Stimulated activated CD4-positive, alpha-beta T cell treated with anti-CD3 and anti-CD28 coated beads, Interleukin-1b, Interleukin-23, amount 100 ng/mL, for 1 hour (primary cell): ENCODE measurements around the gene CDRT15.
"Not testable (repeated sequence)": the region's sequence is repeated elsewhere in the genome, so short reads cannot be mapped to it uniquely, and the experiment has no call there.

Experiments
- DNase-seq, 2 donors: peaks; one replicate each; pipeline ENCODE4 v3.0.0-alpha.2; 2020; ENCODE audit warnings: low read depth in 2 of 2

CDRT15 gene

DNA sequence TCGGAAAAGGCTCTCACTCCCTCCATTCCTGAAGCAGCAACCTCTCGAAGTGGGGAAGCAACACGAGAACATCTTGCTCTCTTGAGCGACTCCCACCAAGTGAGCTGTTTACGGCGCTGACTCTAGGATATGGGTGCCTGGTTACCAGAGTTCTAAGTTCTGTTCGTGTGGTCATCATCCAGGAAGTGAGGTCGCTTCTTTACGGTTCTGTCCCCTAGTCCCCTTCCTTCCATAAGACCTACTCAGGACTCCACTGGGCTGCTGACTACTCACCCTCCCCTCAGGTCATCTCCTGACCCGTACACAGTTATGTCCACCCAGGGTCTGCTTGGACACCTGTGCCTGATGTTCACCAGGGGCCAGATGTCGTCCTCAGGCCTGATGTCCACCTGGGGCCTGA lies at the start of gene CDRT15:
CDRT15 (minus strand) TSS at position 101 of the 400 bp plus-strand sequence; CDS start at position 72, 29 bp downstream.
- DNase-seq, result not testable (repeated sequence)

DNA sequence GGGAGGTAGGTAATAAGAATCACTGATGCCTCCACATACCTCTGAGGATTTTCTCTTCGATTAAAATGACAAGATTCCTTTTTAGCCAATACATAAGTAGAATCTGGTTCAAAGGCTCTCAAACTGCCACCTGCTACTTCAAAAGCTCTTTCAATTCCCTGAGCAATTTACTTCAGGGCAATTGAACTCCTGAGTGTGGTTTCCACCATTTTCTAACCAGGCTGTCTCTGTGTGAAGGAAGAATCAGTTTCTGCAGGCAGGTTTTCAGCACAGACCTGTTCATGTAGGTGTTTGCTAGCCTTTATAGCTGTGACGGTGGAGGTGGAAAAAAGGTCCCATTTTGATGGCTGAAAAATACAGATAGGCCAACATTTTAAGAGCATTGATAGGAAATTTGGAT lies 46.1 kb upstream of the CDRT15 start:
- DNase-seq, result no peak

DNA sequence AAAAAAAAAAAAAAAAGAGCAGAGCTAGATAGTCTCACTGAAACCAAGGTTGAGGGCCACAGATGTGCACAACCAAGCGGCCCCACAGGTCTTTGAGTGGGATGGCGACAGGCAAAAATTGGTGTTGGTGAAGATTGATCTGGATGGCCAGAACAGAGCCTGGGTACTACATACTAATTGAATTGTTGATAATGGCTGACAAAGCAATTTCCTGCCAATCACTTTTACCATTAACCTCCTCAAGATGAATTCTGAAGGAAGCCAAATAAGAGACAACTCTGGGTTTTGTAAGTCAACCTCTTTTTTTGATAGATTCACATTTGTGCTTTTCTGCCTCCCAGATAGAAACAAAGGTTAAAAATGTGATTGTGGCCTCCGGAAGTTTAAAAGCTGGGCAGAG lies 44.9 kb upstream of the CDRT15 start:
- DNase-seq, result no peak

DNA sequence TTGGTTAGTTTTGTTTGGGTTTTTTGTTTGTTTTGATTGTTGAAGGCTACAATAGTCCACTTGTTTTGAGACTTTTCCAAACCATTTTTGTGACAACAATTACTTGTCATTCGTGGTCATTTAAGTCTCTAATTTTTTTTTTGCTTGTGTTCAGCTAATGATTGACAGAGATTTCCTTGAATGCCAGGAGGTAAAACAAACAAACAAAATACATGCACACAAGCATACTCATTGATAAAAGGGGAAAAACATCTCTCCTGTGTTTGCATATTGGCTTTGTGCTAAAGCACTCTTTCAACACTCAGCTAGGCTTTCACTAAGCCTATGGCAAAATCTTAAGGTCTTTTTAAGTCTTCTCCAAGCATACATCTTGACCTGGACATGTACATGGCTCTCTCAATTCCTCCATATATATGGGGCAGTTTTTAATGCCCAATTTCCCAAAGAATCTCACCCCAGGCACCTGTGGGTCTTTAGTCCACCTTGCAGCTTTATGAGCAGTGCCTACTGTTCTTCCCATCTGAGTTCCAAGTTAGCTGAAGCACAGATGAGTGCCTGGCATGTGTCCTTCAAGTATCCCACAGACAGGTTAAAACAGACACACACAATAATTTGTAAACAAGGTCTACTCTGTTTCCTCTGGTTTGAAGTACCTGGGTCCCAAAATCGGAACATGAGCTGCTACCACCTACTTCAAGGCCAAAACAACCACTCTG lies 40.0 kb upstream of the CDRT15 start:
- DNase-seq, result no peak

DNA sequence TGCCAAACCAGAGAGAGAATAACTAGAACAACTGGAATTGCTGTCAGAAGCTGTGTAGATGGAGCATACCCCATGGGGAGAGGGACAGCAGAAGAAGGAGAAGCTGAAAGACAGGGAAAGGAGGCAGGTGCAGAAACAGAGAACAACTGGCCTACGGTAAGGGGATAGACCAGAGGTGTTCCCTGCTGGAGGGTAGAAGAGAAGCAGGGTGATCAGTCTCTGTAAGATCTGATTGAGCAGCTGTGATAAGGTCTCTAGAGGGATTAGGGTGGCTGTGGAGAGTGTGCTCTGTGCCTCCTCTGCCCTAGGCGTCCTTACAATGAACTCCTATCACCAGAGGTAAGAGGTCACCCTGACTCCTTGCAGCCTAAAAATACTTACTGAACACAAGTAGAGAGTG lies 33.8 kb upstream of the CDRT15 start:
- no peak for DNase-seq

DNA sequence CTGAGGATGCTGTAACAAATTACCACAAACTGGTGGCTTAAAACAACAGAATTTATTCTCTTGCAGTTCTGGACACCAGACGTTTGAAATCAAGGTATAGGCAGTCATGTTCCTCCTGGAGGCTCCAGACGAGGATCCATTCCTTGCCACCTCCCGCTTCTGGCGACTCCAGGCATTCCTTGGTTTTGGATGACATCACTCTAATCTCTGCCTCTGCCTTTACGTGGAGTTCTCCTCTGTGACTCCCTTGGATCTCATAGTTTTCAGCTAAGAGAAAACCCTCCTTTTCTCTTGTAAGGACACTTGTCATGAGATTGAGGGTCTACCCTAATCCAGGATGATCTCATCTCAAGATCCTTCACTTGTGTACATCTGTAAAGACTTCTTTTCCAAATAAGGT lies 32.8 kb upstream of the CDRT15 start:
- no peak for DNase-seq

DNA sequence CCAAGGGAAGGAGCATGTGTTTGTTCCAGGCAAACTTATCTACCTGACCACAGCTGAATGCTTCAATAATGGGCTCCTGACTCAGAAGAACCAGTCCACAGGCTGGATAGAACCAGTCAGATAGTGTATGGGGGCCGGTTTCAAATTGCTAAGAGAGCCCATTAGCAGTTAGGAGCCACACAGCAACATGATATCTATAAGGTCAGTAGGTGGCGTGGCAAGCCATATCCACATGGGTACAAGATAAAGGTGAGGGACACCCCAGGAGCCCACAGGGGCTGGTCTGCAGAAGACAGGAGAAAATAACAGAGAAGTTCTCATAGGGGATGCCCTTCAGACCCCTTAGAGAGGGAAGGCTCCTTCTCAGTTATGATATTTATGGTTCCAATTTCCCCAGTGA lies 31.6 kb upstream of the CDRT15 start:
- DNase-seq, result no peak

DNA sequence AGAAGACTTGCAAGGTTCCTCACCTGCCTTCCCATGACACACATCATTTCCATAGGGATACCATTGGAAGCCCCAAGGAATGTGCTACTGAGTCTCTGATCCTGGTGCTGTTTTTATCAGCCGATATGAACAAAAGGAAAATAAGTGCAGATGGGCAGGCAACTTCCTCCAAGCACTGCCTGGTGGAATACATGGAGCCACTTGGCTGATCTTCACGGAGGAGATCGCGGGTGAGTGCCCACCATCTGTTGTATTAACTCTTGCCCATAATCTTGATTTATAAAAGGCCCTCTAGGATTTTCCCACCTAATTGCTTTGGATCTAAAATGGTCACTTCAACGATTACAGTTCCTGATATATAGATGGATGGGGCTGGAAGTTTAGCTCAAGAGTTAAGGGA lies 24.7 kb upstream of the CDRT15 start:
- no peak for DNase-seq

DNA sequence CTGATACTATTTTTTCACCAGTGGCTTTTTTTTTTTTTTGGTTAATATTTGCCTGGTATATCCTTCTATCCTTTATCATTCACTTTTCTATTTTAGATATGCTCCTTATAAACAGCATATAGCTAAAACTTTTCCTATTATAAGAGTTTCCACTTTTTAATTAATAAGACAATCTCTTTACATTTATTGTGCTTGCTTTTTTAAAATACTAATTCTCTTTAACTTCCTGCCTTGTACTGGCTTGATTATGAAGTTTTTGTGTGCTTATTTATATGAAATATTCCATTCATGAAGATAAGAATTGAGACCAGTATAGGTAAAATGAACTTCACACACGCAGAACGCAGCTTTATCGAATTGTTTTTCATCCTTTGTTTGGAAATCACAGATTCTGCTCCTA lies 9.0 kb upstream of the CDRT15 start:
- no peak for DNase-seq

DNA sequence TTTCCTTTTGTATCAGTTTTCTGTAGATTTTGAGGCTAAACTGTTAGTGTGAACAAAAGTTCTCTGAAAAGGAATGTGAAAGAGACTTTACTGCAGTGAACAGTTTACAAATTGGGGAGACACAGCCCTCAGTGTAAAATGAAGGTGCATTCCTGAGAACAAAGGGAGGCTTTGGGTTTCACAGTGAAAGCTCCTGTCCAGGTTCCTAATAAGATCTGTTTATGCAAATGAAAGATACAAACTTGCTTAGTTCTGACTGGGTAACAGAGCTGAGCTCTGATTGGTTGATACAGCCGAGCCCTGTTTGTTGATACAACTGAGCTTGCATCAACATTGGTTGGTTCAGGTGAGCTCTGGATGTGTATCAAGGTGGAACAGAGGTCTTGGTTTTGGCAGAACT lies 8.3 kb upstream of the CDRT15 start:
- DNase-seq, result no peak

DNA sequence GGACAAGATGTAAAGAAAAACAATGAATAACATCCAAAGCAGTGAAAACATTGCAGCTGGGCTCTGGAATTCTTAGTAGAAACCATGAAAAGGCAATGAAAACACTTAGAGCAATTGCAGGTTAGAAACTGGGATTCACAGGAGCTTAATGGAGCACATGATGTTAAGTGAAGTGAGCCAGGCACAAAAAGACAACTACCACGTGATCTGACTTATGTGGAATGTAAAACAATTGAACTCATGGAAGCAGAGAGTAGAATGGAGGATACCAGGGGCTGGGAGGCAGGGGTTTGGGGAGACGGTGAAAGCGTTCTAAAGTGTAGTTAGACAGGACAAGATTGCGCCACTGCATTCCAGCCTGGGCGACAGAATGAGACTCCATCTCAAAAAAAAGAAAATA lies 2.6 kb upstream of the CDRT15 start:
- DNase-seq, result not testable (repeated sequence)

DNA sequence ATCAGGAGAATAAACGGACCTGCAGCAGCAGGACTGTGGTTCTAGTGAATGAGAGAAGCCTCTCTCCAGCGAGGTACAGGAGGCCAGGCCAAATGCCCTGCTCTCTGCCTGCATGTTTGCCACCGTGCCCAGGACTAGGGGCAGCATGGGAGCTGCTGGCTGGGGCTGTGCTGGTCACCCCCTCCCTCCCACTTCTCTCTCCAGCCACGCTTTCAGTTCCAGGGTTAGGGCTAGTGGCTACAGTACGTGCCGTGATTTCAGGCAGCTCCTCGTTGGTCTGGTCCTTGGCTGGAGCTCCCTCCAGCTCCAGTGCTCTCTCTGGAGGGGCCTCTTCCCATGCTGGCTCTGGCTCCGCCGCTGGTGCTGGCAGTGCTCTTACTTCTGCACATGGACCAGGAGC lies 630 bp downstream of the CDRT15 start:
- not testable (repeated sequence) for DNase-seq

DNA sequence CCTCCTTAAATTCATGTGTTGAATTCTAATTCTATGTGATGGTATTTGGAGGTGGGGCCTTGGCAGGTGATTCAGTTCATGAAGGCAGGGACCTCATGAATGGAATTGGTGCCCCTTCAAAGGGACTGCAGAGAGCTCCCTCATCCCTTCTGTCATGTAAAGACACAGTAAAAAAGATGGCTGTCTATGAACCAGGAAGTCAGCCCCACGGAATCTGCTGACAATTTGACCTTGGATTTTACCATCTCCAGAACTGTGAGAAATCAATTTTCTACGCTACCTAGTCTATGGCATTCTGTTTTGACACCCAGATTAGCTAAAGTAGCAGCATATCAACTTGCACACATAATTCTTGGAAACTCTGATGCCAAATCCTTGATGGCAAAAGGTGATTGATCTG lies 1.6 kb downstream of the CDRT15 start:
- DNase-seq, result not testable (repeated sequence)

DNA sequence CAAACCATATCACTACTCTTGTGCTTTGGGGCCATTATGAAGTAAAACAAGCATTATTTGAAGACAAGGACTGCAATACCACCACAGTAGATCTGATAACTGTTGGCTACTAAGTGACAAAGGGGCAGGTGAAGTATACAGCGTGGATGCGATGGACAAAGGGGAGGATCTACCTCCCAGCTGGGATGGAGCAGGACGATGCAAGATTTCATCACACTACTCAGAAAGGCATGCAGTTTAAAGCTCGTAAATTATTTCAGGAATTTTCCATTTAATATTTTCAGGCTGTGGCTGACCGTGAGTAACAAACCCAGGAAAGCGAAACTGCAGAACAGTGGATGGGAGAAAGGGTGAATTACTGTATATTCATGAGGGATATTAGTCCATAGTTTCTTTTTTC lies 5.5 kb downstream of the CDRT15 start:
- DNase-seq, result not testable (repeated sequence)

DNA sequence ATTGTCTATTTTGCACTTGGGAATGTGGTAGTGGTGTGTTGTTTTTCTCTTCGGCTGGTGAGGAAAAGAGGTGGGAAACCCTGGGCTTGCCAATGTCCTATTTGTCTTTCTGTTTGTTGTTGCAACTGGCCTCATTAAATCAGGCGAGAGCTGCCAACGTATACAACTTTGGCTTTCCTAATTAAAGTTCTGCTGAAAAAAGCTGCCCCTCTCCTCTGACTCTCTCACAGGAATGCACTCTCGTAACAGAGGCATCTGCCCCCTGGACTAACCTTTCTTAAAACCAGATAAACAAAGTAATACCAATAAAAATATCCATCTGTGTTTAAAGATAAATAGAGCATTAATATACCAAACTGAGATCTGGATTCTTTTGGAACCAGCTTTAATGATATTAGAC lies 7.8 kb downstream of the CDRT15 start:
- DNase-seq, result no peak

DNA sequence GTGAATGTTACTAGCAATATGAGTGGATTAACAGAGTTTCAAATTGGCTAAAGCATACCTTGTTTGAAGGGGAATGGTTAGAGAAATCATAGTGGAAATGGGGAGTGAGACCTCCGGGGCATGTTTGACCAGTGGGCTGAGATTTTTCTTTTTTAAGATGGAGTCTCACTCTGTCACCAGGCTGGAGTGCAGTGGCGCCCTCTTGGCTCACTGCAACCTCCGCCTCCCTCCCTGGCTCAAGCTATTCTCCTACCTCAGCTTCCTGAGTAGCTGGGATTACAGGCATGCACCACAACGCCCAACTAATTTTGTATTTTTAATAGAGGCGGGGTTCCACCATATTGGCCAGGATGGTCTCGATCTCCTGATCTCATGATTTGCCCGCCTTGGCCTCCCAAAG lies 9.6 kb downstream of the CDRT15 start:
- no peak for DNase-seq

DNA sequence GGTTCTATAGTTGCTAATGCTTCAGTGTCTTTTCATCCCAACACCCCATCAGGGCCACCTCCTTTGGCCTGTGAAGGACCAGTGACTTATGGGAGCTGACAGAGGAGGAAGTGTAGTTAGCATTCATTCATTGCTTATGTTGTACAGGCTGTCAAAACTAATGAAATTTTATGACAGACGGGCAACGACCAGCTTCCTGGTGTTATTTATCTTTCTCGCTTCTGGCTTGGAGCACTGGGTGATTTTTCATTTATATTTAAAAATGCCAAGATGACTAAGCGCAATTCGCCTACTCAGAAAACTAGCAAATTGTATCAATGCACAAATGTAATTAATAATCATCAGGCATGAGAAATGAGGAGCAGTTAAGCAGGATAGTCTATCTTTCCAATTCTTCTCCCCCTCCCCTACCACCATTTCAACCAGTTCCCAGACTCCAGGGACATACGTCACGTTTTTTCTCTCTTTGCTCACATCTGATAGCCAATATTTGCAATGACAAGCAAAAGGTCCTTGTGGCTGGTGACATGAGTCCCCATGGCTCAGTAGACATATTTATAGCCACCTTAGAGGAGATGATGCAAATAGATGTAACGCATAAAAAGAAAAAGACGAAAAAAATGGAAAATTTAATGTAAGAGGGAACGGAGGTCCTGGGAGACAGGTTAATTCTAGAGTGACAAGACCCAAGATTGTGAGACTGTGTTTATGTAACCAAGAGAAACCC lies 11.2 kb downstream of the CDRT15 start:
- DNase-seq, result no peak

DNA sequence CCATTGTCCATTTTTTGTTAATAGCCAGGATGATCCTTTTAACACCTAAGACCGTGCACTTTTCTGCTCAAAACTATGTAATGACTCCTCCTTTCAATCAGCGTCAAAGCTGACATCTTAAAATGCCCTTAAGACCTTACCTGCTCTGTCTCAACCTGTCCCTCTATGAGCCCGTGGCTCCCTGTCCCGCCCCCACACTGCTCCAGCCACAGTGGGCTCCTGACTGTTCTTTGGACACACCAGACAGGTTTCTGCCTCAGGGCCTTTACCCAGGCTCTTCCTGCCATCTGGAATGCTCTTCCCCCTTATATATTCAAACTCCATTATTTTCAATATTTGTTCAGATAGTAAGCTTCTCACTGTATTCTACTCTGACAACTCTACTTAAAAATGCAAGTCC lies 14.1 kb downstream of the CDRT15 start:
- DNase-seq, result no peak

DNA sequence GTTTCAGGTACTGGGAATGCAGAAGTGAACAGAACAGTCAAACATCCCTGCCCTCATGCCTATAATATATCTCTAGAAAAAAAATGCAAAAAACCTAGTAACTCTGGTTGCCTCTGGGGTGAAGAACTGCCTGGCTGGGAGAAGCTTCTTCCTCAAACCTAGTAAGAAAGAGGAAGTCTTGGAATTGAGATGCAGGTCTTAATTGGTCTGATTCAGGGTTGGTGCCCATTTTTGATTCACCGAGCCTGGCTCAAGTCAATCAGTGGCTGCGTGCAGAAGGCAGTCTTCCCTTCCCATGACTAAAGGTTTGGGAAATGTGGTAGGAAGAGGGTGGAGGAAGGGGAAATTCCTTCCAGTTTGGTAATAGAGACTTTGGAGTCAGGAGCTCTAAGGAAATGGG lies 22.4 kb downstream of the CDRT15 start:
- no peak for DNase-seq

DNA sequence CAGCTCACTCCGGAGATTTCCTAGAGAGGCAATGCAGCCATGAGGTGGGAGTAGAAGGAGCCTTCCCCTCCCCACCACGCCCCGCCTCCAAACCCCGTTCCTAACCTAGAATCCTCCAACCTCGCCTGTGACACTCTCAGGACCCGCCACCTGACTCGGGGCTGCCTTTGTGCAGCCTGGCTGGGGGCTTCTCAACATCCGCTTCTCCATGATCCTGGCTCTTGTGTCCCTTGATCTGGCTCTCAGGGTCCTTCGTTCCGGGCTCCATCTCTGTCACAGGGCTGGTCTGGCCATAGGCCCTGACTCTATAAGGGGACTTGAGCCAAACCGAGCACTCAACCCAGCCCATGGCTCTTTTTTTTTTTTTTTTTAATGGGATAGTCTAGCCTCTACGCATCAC lies 24.3 kb downstream of the CDRT15 start:
- no peak for DNase-seq

DNA sequence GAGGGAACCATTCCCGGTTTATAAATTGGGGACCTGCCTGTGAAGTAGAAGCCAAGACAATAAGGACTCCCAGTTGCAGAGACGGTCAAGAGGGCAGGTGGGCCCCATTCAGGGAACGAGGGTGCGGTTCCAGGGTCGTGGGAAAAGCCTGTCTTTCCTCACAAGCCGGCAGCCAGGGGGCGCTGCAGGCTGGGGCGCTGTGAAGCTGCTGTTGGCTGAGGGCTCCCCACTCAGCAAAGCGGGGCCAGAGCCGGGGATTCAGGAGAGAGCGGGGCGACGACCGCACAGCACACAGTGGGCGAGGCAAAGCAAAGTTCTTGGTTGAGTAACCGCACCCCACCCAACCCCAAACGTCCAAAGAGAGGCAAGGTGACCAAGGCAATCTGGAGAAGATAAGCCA lies 24.9 kb downstream of the CDRT15 start:
- DNase-seq, result no peak

DNA sequence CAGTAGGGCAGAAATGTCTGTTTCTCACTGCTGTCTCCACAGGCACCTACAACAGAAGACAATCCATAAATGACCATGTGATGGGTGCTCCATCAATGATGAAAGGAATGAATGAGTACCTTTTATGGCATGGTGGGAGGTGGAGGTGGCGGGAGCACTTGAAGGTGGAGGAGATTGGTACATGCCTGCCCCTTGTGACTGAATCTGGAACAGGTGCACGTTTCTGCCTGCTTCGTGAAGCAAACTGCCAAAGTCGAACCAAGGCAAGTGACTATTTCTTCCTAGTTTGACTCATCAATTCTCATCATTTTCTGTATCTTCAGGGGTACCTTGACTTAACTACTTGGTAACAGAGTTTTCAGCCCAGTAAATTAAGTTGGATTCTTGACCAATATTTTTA lies 25.4 kb downstream of the CDRT15 start:
- no peak for DNase-seq

DNA sequence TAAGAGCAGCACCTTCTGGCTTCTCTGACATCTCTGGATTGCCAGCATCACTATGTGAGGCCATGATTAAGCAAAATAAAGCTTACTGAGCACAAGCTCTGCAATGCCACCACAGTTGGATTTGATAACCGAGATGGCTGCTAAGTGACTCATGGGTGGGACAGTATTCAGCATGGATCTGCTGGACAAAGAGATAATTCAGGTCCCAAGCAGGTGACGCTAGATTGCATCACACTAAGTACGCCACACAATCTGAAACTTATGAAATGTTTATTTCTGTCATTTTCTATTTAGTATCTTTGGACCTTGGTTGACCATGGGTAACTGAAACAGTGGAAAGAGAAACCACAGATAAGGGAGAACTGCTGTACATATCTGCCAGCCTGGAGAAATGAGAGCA lies 27.4 kb downstream of the CDRT15 start:
- DNase-seq, result no peak

DNA sequence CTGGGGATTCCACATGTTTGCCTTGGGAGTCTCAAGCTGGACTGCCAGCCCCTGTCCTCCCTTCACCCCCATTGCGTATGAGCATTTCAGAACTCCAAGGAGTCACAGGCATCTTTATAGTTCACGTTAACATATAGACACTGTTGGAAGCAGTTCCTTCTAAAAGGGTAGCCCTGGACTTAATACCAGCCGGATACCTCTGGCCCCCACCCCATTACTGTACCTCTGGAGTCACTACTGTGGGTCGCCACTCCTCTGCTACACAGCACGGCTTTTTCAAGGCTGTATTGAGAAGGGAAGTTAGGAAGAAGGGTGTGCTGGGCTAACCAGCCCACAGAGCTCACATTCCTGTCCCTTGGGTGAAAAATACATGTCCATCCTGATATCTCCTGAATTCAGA lies 28.9 kb downstream of the CDRT15 start:
- DNase-seq, result no peak
